ENCODE measurements around the gene CERS6. TPM values are rescaled to one million over a fixed set of nuclear protein-coding genes. Genes with fewer than 3 reads are reported as not detected.

CERS6 gene
- total and polyA plus RNA-seq, 4 donors = 4.3 to 25.8 (median 13.6) TPM

DNA sequence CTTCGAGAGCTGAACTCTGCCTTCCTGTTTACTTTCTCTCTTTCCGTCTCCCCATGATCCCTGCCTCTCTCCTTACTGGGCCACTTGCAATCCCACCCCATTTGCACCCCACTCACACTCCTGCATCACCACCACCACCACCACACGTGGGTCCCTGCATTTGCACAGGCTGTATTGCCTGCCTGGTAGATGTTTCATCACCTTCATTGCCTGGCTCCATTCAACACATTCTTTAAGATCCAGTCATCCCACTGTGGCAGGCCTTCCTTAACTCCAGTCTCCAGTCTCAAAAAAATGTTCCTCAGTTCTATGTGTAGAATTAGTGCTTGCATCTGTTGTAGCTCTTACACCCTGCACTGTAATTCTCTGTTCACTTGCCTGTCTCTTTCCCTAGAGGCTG is 360.3 kb downstream of the CERS6 start:
- peaks cover 0 to 11% (median 6%) of the 10 kb centered on the region in 5 donors for H3K4me1 ChIP-seq (ENCODE audit: control insufficient read depth in 5 of 5, insufficient read depth in 5 of 5, low read length in 5 of 5)
- H3K4me3 ChIP-seq = no peak overlapping the region
- H3K9ac ChIP-seq (ENCODE audit: insufficient read depth in 1 of 2, low read length in 2 of 2) = no peak overlapping the region
- WGBS, 2 donors = 78 to 88% methylated on average over 3 of the region's 3 CpGs
- peaks cover 0 to 7% (median 0%) of the 10 kb centered on the region in 4 donors for H3K36me3 ChIP-seq (ENCODE audit: control insufficient read depth in 4 of 4, insufficient read depth in 4 of 4, low read length in 4 of 4)
- no peak for ATAC-seq (ENCODE audit: insufficient read depth, low FRiP score)
- H3K27me3 ChIP-seq (ENCODE audit: control insufficient read depth in 3 of 3, insufficient read depth in 3 of 3, low read length in 2 of 3) = no peaks in the 10 kb centered on the region
- no peak for DNase-seq
- H3K27ac ChIP-seq (ENCODE audit: low read depth in 1 of 2, low read length in 1 of 2) = no peak overlapping the region
- H3K9me3 ChIP-seq (ENCODE audit: control insufficient read depth in 4 of 4, insufficient read depth in 3 of 4, low read length in 3 of 4) = peaks cover 0 to 2% (median 0%) of the 10 kb centered on the region in 4 donors
- TF ChIP-seq, protein P1, sequence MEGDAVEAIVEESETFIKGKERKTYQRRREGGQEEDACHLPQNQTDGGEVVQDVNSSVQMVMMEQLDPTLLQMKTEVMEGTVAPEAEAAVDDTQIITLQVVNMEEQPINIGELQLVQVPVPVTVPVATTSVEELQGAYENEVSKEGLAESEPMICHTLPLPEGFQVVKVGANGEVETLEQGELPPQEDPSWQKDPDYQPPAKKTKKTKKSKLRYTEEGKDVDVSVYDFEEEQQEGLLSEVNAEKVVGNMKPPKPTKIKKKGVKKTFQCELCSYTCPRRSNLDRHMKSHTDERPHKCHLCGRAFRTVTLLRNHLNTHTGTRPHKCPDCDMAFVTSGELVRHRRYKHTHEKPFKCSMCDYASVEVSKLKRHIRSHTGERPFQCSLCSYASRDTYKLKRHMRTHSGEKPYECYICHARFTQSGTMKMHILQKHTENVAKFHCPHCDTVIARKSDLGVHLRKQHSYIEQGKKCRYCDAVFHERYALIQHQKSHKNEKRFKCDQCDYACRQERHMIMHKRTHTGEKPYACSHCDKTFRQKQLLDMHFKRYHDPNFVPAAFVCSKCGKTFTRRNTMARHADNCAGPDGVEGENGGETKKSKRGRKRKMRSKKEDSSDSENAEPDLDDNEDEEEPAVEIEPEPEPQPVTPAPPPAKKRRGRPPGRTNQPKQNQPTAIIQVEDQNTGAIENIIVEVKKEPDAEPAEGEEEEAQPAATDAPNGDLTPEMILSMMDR (IDR thresholded peaks at IDR 0.05; ENCODE audit: control extremely low read depth, extremely low read depth) = no peak

DNA sequence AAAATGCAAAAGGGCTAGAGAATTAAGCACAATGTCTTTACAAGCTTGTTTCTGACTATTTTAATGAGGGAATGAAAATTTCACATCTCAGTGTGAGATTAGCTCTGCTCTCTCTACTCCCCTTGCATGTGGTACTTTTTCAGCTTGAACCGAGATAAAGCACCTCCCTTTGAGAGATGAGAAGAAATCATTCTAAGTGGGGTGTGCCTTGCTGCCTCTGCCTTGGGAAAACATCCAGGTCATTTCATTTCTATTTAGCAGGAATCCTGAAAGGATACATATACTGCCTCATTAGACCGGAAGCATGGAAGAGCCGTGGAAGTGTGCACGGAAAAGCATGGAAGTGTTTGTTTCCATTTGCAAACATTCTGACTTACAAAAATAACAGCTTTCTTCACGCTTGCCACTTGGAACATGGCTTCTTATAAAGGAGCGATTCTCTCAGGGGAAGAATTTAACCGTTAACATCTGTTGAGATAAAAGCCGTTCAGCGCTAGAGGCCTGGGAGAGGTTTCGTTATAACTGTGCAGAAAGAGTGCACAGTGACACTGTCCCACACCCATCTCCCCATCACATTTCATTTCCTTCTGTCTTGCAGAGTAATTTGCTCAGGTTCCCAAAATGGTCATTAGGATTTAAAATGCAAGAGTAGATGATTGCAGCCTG is 363.1 kb downstream of the CERS6 start:
- Histone ChIP-seq H3K9me3 (ENCODE audit: control insufficient read depth in 4 of 4, insufficient read depth in 3 of 4, low read length in 3 of 4) (peaks cover 0 to 2% (median 0%) of the 10 kb centered on the region in 4 donors), H3K27ac (ENCODE audit: low read depth in 1 of 2, low read length in 1 of 2) (no peak overlapping the region), H3K4me3 (no peak overlapping the region), H3K27me3 (ENCODE audit: control insufficient read depth in 3 of 3, insufficient read depth in 3 of 3, low read length in 2 of 3) (no peaks in the 10 kb centered on the region), H3K4me1 (ENCODE audit: control insufficient read depth in 5 of 5, insufficient read depth in 5 of 5, low read length in 5 of 5) (peaks cover 0 to 11% (median 6%) of the 10 kb centered on the region in 5 donors), H3K9ac (ENCODE audit: insufficient read depth in 1 of 2, low read length in 2 of 2) (no peak overlapping the region), H3K36me3 (ENCODE audit: control insufficient read depth in 4 of 4, insufficient read depth in 4 of 4, low read length in 4 of 4) (peaks cover 0 to 7% (median 0%) of the 10 kb centered on the region in 4 donors)
- no peak for DNase-seq
- TF ChIP-seq, protein P1 (IDR thresholded peaks at IDR 0.05; ENCODE audit: control extremely low read depth, extremely low read depth) = no peak
- WGBS, 2 donors = 55 to 66% methylated on average over 10 of the region's 10 CpGs
- ATAC-seq (ENCODE audit: insufficient read depth, low FRiP score) = no peak

DNA sequence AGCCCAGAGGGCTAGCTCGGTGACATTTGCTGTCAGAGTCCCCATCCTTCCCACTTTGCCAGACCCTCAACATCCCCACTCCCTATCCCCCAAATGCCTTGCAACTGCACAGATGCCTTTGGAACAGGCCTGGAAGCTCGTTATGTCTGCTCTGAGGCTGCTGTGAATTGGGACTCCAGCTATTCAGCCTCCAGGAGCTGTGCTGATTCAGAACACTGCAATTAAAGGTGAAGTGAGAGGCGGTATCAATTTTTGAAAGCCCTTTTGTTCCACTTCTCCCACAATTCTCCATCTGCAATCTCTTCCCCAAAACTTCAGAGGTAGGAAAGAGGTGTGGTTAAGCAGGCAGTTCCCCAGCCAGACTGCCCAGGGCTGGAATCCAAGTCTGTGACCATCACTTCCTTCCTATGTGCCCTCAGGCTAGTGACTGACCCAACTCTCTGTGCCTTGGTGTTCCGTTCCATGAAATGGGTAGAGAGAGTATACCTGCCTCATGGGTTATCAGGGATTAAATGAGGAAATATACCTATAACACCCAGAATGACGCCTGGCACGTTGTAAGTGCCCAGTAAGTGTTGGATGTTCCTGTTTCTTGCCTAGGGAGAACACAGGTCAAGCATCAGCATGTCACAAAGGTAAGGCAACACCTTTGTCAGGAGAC is 363.9 kb downstream of the CERS6 start:
- 90% methylated on average over 6 of the region's 6 CpGs for WGBS, 2 donors
- DNase-seq (no peak), ATAC-seq (ENCODE audit: insufficient read depth, low FRiP score) (no peak)
- Histone ChIP-seq H3K27me3 (ENCODE audit: control insufficient read depth in 3 of 3, insufficient read depth in 3 of 3, low read length in 2 of 3) (no peaks in the 10 kb centered on the region), H3K27ac (ENCODE audit: low read depth in 1 of 2, low read length in 1 of 2) (no peak overlapping the region), H3K9me3 (ENCODE audit: control insufficient read depth in 4 of 4, insufficient read depth in 3 of 4, low read length in 3 of 4) (peaks cover 0 to 2% (median 0%) of the 10 kb centered on the region in 4 donors), H3K9ac (ENCODE audit: insufficient read depth in 1 of 2, low read length in 2 of 2) (no peak overlapping the region), H3K4me1 (ENCODE audit: control insufficient read depth in 5 of 5, insufficient read depth in 5 of 5, low read length in 5 of 5) (peaks cover 0 to 11% (median 5%) of the 10 kb centered on the region in 5 donors), H3K4me3 (no peak overlapping the region), H3K36me3 (ENCODE audit: control insufficient read depth in 4 of 4, insufficient read depth in 4 of 4, low read length in 4 of 4) (peaks cover 0 to 8% (median 0%) of the 10 kb centered on the region in 4 donors)
- TF ChIP-seq, protein P1 (IDR thresholded peaks at IDR 0.05; ENCODE audit: control extremely low read depth, extremely low read depth) = no peak

Data from lung (tissue), 12 donors.